ENCODE measurements around the gene WNK2.

The WNK2 gene

DNA sequence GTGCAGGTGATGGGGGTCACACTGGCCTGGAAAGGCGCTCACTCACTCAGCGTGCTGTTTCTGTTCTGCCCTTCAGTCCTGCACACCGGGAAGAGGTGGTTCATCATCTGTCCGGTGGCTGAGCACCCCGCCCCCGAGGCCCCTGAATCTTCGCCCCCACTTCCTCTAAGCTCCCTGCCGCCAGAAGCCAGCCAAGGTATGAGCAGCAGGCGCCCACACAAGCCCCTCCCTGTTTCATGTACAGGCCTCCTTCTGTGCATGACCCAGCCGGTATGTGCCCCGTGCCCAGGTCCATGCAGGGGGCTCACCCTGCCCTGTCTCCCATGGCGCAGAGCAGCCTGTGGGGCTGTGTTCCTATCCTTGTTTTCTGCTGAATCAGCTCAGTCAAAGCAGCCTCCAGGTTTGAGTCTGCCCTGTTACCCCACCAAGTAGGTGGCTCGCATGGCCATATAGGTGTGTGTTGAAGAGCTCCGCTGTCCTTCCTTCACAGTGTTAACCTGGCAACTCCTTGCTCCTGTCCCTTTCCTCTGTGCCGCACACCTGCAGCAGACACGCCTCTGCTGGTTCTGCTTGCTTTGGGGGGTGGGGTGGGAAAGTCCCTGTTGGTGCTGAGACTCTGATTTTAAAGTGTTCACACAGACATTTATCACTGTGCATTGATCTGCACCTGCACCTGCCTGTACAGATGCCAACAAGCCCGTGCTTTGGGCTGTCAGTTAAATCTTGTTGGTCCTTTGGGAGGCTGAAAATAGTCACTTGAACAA, 84.8 kb downstream of the WNK2 start:
- no peak for DNase-seq

DNA sequence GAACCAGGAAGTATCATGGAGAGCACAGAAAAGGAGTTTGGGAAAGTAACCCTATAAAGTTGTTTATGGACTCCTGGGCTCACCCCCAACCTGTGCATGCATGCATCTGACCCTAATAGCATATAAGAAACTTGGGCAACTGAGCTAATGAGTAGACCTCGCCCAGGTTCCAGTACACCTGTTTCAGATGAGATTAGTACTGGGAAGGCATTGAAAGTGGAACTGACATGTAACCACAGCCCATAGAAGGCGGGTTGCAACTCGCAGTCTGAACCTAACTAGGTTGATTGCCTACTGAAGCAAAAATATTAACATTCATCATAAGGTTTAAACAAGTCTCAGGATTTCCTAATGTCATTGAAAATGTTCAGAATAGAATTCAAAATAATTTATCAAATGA, 87.0 kb downstream of the WNK2 start:
- DNase-seq, result no peak

DNA sequence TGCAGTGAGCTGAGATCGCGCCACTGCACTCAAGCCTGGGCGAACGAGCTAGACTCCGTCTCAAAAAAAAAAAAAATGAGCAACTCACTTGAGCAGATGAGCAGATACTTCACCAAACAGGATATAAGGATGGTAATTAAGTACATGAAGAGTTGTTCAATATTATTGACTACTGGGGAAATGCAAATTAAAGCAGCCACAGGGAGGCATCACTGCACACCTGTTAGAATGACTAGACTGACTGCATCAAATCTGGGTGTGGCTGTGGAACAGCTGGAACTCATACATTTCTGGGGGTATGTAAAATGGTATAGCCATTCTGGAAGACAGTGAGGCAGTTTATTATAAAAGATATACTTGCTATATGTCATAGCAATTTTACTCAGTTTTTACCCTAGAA, 93.0 kb downstream of the WNK2 start:
- no peak for DNase-seq

DNA sequence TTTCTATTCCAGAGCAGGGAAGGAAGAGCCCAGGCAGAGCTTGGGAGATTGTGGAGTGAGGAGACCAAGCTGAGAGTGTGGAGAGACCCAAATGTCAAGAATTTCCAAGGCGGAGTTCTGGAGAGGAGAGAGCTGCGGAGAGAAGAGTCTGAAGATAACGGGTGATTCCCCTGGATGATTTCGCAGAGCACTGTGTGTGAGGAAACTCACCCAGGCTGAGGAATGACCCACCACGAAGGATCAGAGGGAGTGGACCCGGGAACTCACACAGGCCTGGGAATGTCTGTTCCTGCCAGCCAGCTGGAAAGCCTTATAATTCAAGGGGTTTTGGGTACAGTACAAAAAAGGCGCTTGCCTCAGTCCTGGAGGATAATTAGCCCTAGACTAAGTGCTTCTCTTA, 94.2 kb downstream of the WNK2 start:
- no peak for DNase-seq

GRCh38 chr9:93280661-93281259, 96.8 kb downstream of the WNK2 start:
- DNase-seq, result no peak

- DNase-seq, result no peak
These were observed 102.6 kb downstream of the WNK2 start for GRCh38 chr9:93286252-93287188.

DNA sequence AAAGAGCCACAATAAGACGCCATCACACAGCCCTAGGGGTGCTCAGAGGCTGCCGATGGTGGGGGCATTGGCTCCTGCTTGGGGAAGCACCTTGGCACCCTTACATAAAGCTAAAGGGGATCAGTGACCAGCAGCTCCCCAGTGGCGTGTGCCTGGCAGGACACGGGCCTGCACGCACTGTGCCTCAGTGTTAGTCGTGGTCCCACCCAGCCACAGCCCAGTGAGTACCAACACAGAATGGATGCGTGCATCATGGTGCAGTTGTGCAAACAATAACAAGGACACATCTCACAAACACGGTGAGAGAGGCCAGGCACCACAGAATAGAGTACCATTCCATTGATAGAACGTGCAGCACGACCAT, 103.2 kb downstream of the WNK2 start:
- DNase-seq, result no peak

- no peak for DNase-seq
These were observed 103.7 kb downstream of the WNK2 start for GRCh38 chr9:93287593-93287992.

GRCh38 chr9:93288341-93288740, 104.4 kb downstream of the WNK2 start:
- DNase-seq, result no peak

- DNase-seq, result no peak
These were observed 105.2 kb downstream of the WNK2 start for GRCh38 chr9:93288891-93289883.

GRCh38 chr9:93290495-93291434, 106.8 kb downstream of the WNK2 start:
- DNase-seq, result no peak

GRCh38 chr9:93291536-93292287, 107.8 kb downstream of the WNK2 start:
- DNase-seq, result no peak

- DNase-seq, result no peak
These were observed 108.3 kb downstream of the WNK2 start for GRCh38 chr9:93292288-93292615.

- no peak for DNase-seq
These were observed 108.9 kb downstream of the WNK2 start for GRCh38 chr9:93292664-93293328.

GRCh38 chr9:93294011-93294410, 110.1 kb downstream of the WNK2 start:
- DNase-seq, result no peak

- DNase-seq, result no peak
These were observed 111.1 kb downstream of the WNK2 start for GRCh38 chr9:93295031-93295430.

- DNase-seq, result no peak
These were observed 111.6 kb downstream of the WNK2 start for GRCh38 chr9:93295456-93296076.

- no peak for DNase-seq
These were observed 113.0 kb downstream of the WNK2 start for GRCh38 chr9:93296889-93297480.

Measured in activated naive CD4-positive, alpha-beta T cell (primary cell).